A549 (cell line): Measurements from ENCODE around the gene NTRK2. TPM values are rescaled to one million over a fixed set of nuclear protein-coding genes. Genes with fewer than 3 reads are reported as not detected.

Experiments used
- ATAC-seq, 2 experiments: fragments of 200-7000 bp in 1 of 2; fragments of >200 bp in 1 of 2; cut with Nextera tagmentation in 1 of 2; cut with Tn5 transposase in 1 of 2; 3 replicates each; pipeline versions ENCODE4 v1.8.0 to v1.9.1; 2018 to 2020; ENCODE audit warnings: mild to moderate bottlenecking in 1 of 2, moderate library complexity in 1 of 2
- CTCF ChIA-PET: fragments of 300-600 bp; sonication (Branson Sonifier 250); formaldehyde crosslinking; extraction: SDS; loops from one replicate; lab custom pipeline; 2021; ENCODE audit warnings: antibody characterized with exemption, inconsistent platforms; lab: Yijun Ruan, JAX
- POLR2A ChIA-PET: fragments of 350-600 bp; formaldehyde crosslinking; extraction: SDS; loops from one replicate; lab custom pipeline; 2021; ENCODE audit warnings: antibody characterized with exemption, inconsistent platforms; lab: Yijun Ruan, JAX
- DNase-seq, 2 experiments: peaks; one replicate each; pipeline versions ENCODE4 v3.0.0 to v3.0.0-alpha.2; 2011 to 2016; ENCODE audit warnings: low read depth in 1 of 2, low spot score in 1 of 2
- FAIRE-seq: peaks from 2 replicates; lab custom pipeline; 2011; peaks lifted over from hg19 to GRCh38; lab: Jason Lieb, UNC
- H3K27ac ChIP-seq, 2 experiments: fragments of >200 bp; sonication (Bioruptor Twin); formaldehyde crosslinking; 3 replicates each; pipeline ENCODE4 v1.5.1; 2016 to 2017
- H3K4me1 ChIP-seq: fragments of >200 bp; sonication (Bioruptor Twin); formaldehyde crosslinking; 3 replicates; pipeline ENCODE4 v1.6.1; 2016
- H3K4me2 ChIP-seq: fragments of >200 bp; sonication (Bioruptor Twin); formaldehyde crosslinking; 3 replicates; pipeline ENCODE4 v1.6.1; 2016
- H3K4me3 ChIP-seq: fragments of >200 bp; sonication (Bioruptor Twin); formaldehyde crosslinking; 3 replicates; pipeline ENCODE4 v1.5.1; 2016
- H3K9me3 ChIP-seq: fragments of >200 bp; sonication (Bioruptor Twin); formaldehyde crosslinking; 3 replicates; pipeline ENCODE4 v1.6.1; 2016
- BHLHE40 ChIP-seq: IDR thresholded peaks from 2 replicates; pipeline ENCODE4 v1.6.1; 2012; ENCODE audit warnings: low read depth, low read length, inconsistent platforms
- CBX8 ChIP-seq: fragments of 200-600 bp; sonication (generic); IDR thresholded peaks from 2 replicates; pipeline ENCODE4 v1.6.1; 2016
- CEBPB ChIP-seq, 2 experiments: fragments of >200 bp in 1 of 2; sonication (Bioruptor Twin) in 1 of 2; formaldehyde crosslinking in 1 of 2; IDR thresholded peaks; 2 replicates each; pipeline ENCODE4 v1.6.1; 2012 to 2016
- CHD2 ChIP-seq: fragments of 150-350 bp; IDR thresholded peaks from 2 replicates; pipeline ENCODE4 v1.6.1; 2014; ENCODE audit warnings: low read length; ENCODE audit not compliant: partially characterized antibody
- E2F6 ChIP-seq: IDR thresholded peaks from 2 replicates; pipeline ENCODE4 v1.6.1; 2012; ENCODE audit warnings: low read depth, borderline replicate concordance
- EHF ChIP-seq: fragments of 250-450 bp; sonication (Bioruptor Pico); IDR thresholded peaks from 2 replicates; pipeline ENCODE4 v1.5.0; 2020; ENCODE audit warnings: mild to moderate bottlenecking
- EHMT2 ChIP-seq: fragments of 200-600 bp; sonication (generic); IDR thresholded peaks from 2 replicates; pipeline ENCODE4 v1.6.1; 2016; ENCODE audit warnings: antibody characterized with exemption, low read depth, mild to moderate bottlenecking, moderate library complexity
- ELK1 ChIP-seq: fragments of 150-350 bp; IDR thresholded peaks from 2 replicates; pipeline ENCODE4 v1.6.1; 2014; ENCODE audit warnings: low read depth, mild to moderate bottlenecking, low read length
- EP300 ChIP-seq, 2 experiments: fragments of >200 bp; sonication (Bioruptor Twin); formaldehyde crosslinking; IDR thresholded peaks; 2 replicates in 1 of 2; 3 replicates in 1 of 2; pipeline ENCODE4 v1.6.1; 2016 to 2017
- FOXS1 ChIP-seq: fragments of 250-450 bp; sonication (Bioruptor Pico); IDR thresholded peaks from 2 replicates; pipeline ENCODE4 v1.5.0; 2020; ENCODE audit warnings: mild to moderate bottlenecking, moderate library complexity
- HDAC2 ChIP-seq: fragments of 200-600 bp; sonication (generic); IDR thresholded peaks from 2 replicates; pipeline ENCODE4 v1.6.1; 2016
- JUN ChIP-seq, 2 experiments: fragments of >200 bp; sonication (Bioruptor Twin); formaldehyde crosslinking; IDR thresholded peaks; 2 replicates in 1 of 2; 3 replicates in 1 of 2; pipeline ENCODE4 v1.6.1; 2016 to 2017
- JUNB ChIP-seq: fragments of >200 bp; sonication (Bioruptor Twin); formaldehyde crosslinking; IDR thresholded peaks from 2 replicates; pipeline ENCODE4 v1.6.1; 2016
- NFE2L2 ChIP-seq: fragments of 150-350 bp; conservative IDR thresholded peaks from 2 replicates; pipeline ENCODE4 v1.6.1; 2014; ENCODE audit warnings: low read length
- NR3C1 ChIP-seq: fragments of >200 bp; sonication (Bioruptor Twin); formaldehyde crosslinking; IDR thresholded peaks from 3 replicates; pipeline ENCODE4 v1.6.1; 2017
- POLR2A ChIP-seq: IDR thresholded peaks from 2 replicates; pipeline ENCODE4 v1.6.1; 2012; ENCODE audit warnings: mild to moderate bottlenecking, low read length
- RAD21 ChIP-seq, 2 experiments: fragments of >200 bp in 1 of 2; sonication (Bioruptor Twin) in 1 of 2; formaldehyde crosslinking in 1 of 2; IDR thresholded peaks in 1 of 2; conservative IDR thresholded peaks in 1 of 2; 2 replicates in 1 of 2; 3 replicates in 1 of 2; pipeline ENCODE4 v1.6.1; 2012 to 2018; ENCODE audit warnings: inconsistent platforms in 1 of 2
- REST ChIP-seq: fragments of 200-600 bp; sonication (generic); IDR thresholded peaks from 2 replicates; pipeline ENCODE4 v1.6.1; 2016; ENCODE audit warnings: antibody characterized with exemption, mild to moderate bottlenecking, moderate library complexity
- RFX5 ChIP-seq: fragments of 450-650 bp; IDR thresholded peaks from 2 replicates; pipeline ENCODE4 v1.7.1; 2014; ENCODE audit warnings: antibody characterized with exemption, mild to moderate bottlenecking, moderate library complexity
- SMC3 ChIP-seq: fragments of >200 bp; sonication (Bioruptor Twin); formaldehyde crosslinking; IDR thresholded peaks from 3 replicates; pipeline ENCODE4 v1.6.1; 2018; ENCODE audit warnings: inconsistent platforms
- USF2 ChIP-seq: fragments of 450-650 bp; IDR thresholded peaks from 2 replicates; pipeline ENCODE4 v1.6.1; 2014; ENCODE audit warnings: antibody characterized with exemption
- ZSCAN20 ChIP-seq: fragments of 250-450 bp; sonication (Bioruptor Pico); IDR thresholded peaks from 2 replicates; pipeline ENCODE4 v1.8.0; 2022; ENCODE audit warnings: mild to moderate bottlenecking, moderate library complexity
- WGBS: methylation state at CpG from one replicate; pipeline ENCODE4 v1.1.6; 2017; ENCODE audit errors: missing lambda C conversion rate; 5-methylcytosine and 5-hydroxymethylcytosine counted together
- polyA plus RNA-seq, 4 experiments: library from polyadenylated mRNA; depleted of rRNA in 3 of 4; stranded (reverse); fragments of >200 nt; fragmentation: RNase III in 1 of 4; extraction: RNeasy Plus Mini Kit Qiagen cat#74134 plus additional on column Dnase treatment in 1 of 4; gene quantifications; 2 replicates in 3 of 4; 3 replicates in 1 of 4; pipeline ENCODE4 v1.2.3, GENCODE V29; 2011 to 2017

The NTRK2 gene
- polyA plus RNA-seq, 2 of the 4 experiments (the other 2 are of a cell fraction): 0.03 TPM

GRCh38 chr9:84974855-84975254 lies 305.3 kb downstream of the NTRK2 start:
- Histone ChIP-seq H3K4me3 (no peak overlapping the region), H3K4me1 (peaks cover 20% of the 10 kb centered on the region), H3K9me3 (no peaks in the 10 kb centered on the region), H3K4me2 (no peak overlapping the region), H3K27ac (no peak overlapping the region)
- ATAC-seq: no peak
- ChIA-PET CTCF (interaction anchor here (1.1 to 1.6 kb wide), 2 partner anchors 13 to 20 kb away, joined by 3 to 4 read pairs; no protein-coding TSS in a partner anchor), POLR2A (no interaction called here)
- no peak for DNase-seq
- FAIRE-seq: no peak
- TF ChIP-seq JUNB (no peak), ZSCAN20 (CRISPR knock-in tag) (no peak), HDAC2 (no peak), ELK1 (no peak)
- 58% methylated on average over 5 of the region's 5 CpGs for WGBS

GRCh38 chr9:84975926-84976325 lies 306.4 kb downstream of the NTRK2 start:
- FAIRE-seq: no peak
- 43% methylated on average over 2 of the region's 2 CpGs for WGBS

More at GRCh38 chr9:84975926-84976325, 306.4 kb downstream of the NTRK2 start:
- DNase-seq (no peak), ATAC-seq (no peak)
- Histone ChIP-seq H3K9me3 (no peaks in the 10 kb centered on the region), H3K4me3 (no peak overlapping the region), H3K4me1 (peaks cover 10% of the 10 kb centered on the region; the same call in 2 of the 3 replicates), H3K4me2 (no peak overlapping the region), H3K27ac (no peak overlapping the region)
- ChIA-PET CTCF (interaction anchor here (1.3 kb wide), 1 partner anchor 21 kb away, joined by 3 read pairs; no protein-coding TSS in a partner anchor), POLR2A (no interaction called here)
- TF ChIP-seq FOXS1 (no peak), CEBPB (IDR thresholded peaks at IDR 0.05) (no peak), ZSCAN20 (CRISPR knock-in tag) (no peak), REST (no peak), E2F6 (no peak), EHMT2 (no peak), NFE2L2 (no peak), EP300 (IDR thresholded peaks at IDR 0.05) (no peak), CHD2 (no peak), POLR2A (no peak), NR3C1 (no peak), RFX5 (no peak), USF2 (no peak), RAD21 (conservative IDR thresholded peaks at IDR 0.05 in 1 of 2, IDR thresholded peaks at IDR 0.05 in 1 of 2) (no peak), SMC3 (no peak), JUN (IDR thresholded peaks at IDR 0.05) (no peak), CBX8 (no peak), EHF (CRISPR knock-in tag) (no peak), BHLHE40 (no peak)
